Measurements from ENCODE around the gene CAB39L. TPM values are rescaled to one million over a fixed set of nuclear protein-coding genes. Genes with fewer than 3 reads are reported as not detected.

The CAB39L gene
- total and polyA plus RNA-seq, 9 of the 15 experiments (the other 6 are each of a cell fraction or from before 2014, with no cell fraction given), result 1.1 to 4.2 (median 2.6) TPM

DNA sequence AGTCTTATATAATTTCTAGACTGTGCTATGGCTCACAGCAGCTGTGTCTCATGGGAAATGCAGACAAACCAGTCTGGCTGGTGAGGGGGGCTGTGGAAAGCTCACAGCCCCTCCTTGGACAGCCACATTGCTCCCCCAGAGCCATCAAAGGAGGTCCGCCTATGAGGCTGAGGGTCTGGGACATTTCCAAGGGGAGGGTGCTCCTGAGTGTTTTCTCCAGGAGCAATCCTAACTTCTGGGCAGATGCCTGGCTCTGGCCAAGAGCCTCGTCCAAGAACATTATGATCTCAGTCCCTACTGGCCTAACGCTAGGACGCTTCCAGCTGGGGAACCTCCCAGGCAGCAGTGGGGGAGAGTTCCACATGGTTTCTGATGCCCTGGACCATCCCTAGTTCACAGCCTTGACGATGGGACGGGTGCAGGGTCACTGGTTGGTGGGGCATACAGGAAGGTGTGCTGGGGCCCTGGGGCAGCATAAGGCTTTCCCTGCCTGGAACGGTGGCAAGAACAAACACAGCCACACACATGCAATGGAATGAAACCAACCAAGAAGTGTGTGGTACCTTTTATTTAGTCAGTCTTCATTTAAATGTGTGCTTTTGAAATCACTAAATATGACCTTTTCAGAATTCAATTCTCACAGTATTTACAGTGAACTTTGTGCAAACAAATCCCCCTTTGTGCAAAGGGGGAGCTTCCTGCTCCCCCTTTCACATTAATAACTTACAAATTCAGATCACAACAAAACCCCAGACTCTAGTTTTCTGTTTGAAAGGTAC lies 135.6 kb downstream of the CAB39L start:
- H3K4me1 ChIP-seq (replicated peaks in 1 of 2; ENCODE audit: control insufficient read depth in 2 of 2, insufficient read depth in 2 of 2, low read length in 2 of 2), result peaks cover 0 to 6% of the 10 kb centered on the region in 2 experiments; a peak in 3 of 5 replicates
- no TSS peak for BruUV-seq (replicated peaks)
- whole genome bisulfite sequencing (ENCODE audit: insufficient coverage, low coverage, missing lambda C conversion rate), result 54% methylated on average over 5 of the region's 7 CpGs
- in situ Hi-C loops (cut with MboI) (loop anchor here (5.0 to 10.0 kb wide), 2 partner anchors 127 to 304 kb away; no protein-coding TSS in a partner anchor), intact Hi-C loops (cut with micrococcal nuclease) (no loop called here)
- no peak overlapping the region for H3K4me3 ChIP-seq
- FAIRE-seq (no peak), DNase-seq (ENCODE audit: extremely low read depth in 1 of 4, low spot score in 3 of 4) (no peak), ATAC-seq (no peak)
- no peaks in the 10 kb centered on the region for H4K20me1 ChIP-seq (replicated peaks; ENCODE audit: control insufficient read depth, insufficient read depth, low read length)
- H3K4me2 ChIP-seq (ENCODE audit: insufficient read depth, low read length), result no peak overlapping the region
- H3K79me2 ChIP-seq (ENCODE audit: control insufficient read depth, insufficient read depth, low read length), result no peaks in the 10 kb centered on the region
- no peaks in the 10 kb centered on the region for H3K9me3 ChIP-seq (replicated peaks; ENCODE audit: control insufficient read depth, insufficient read depth, low read depth, low read length)
- no peak overlapping the region for H3K27ac ChIP-seq (ENCODE audit: extremely low read depth, low read depth, low read length)
- H3K9ac ChIP-seq (ENCODE audit: insufficient read depth in 1 of 2, low read depth in 2 of 2, low read length in 2 of 2), result no peak overlapping the region
- no peaks in the 10 kb centered on the region for H3K36me3 ChIP-seq (ENCODE audit: control insufficient read depth, insufficient read depth, low read length)
- POLR2A ChIA-PET, result no interaction called here
- H3K27me3 ChIP-seq (ENCODE audit: control insufficient read depth in 2 of 2, insufficient read depth in 2 of 2, low read length in 2 of 2), result no peaks in the 10 kb centered on the region
- no peak overlapping the region for H2AFZ ChIP-seq (ENCODE audit: low read depth, low read length)
- H3K9me1 ChIP-seq (ENCODE audit: control insufficient read depth, insufficient read depth, low read length), result no peaks in the 10 kb centered on the region
- CTCF ChIA-PET (ENCODE audit: low intra/inter-chr PET ratio), result no interaction called here
- TF ChIP-seq FOXJ2 (tag; IDR thresholded peaks at IDR 0.05) (no peak), KAT7 (CRISPR knock-in tag; IDR thresholded peaks at IDR 0.05; ENCODE audit: borderline replicate concordance) (no peak), ZNF77 (CRISPR knock-in tag; IDR thresholded peaks at IDR 0.05) (no peak)
- TF ChIP-seq, protein P1, sequence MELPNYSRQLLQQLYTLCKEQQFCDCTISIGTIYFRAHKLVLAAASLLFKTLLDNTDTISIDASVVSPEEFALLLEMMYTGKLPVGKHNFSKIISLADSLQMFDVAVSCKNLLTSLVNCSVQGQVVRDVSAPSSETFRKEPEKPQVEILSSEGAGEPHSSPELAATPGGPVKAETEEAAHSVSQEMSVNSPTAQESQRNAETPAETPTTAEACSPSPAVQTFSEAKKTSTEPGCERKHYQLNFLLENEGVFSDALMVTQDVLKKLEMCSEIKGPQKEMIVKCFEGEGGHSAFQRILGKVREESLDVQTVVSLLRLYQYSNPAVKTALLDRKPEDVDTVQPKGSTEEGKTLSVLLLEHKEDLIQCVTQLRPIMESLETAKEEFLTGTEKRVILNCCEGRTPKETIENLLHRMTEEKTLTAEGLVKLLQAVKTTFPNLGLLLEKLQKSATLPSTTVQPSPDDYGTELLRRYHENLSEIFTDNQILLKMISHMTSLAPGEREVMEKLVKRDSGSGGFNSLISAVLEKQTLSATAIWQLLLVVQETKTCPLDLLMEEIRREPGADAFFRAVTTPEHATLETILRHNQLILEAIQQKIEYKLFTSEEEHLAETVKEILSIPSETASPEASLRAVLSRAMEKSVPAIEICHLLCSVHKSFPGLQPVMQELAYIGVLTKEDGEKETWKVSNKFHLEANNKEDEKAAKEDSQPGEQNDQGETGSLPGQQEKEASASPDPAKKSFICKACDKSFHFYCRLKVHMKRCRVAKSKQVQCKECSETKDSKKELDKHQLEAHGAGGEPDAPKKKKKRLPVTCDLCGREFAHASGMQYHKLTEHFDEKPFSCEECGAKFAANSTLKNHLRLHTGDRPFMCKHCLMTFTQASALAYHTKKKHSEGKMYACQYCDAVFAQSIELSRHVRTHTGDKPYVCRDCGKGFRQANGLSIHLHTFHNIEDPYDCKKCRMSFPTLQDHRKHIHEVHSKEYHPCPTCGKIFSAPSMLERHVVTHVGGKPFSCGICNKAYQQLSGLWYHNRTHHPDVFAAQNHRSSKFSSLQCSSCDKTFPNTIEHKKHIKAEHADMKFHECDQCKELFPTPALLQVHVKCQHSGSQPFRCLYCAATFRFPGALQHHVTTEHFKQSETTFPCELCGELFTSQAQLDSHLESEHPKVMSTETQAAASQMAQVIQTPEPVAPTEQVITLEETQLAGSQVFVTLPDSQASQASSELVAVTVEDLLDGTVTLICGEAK (IDR thresholded peaks at IDR 0.05), result no peak
- TF ChIP-seq, protein P1 (CRISPR knock-in tag; IDR thresholded peaks at IDR 0.05), result no peak

All from K562 (cell line).